GM12872 (cell line): Measurements from ENCODE around the gene PCDHGA4.

Experiments used
- CTCF ChIP-seq: IDR thresholded peaks from 3 replicates; pipeline ENCODE4 v1.5.1; 2011; ENCODE audit warnings: low read depth, mild to moderate bottlenecking, low read length, moderate library complexity; ENCODE audit not compliant: insufficient read depth

Gene PCDHGA4

GRCh38 chr5:141398608-141399007, 43.8 kb downstream of the PCDHGA4 start:
- no peak for TF ChIP-seq CTCF

- no peak for TF ChIP-seq CTCF
These were observed 44.9 kb downstream of the PCDHGA4 start for GRCh38 chr5:141399555-141400258.

GRCh38 chr5:141402553-141403243, 47.9 kb downstream of the PCDHGA4 start, which contains the start of gene PCDHGA9:
Gene PCDHGA9, plus strand, starts transcription at chr5:141402778. Its CDS starts 175 bp downstream, at chr5:141402953.
- peak; percentile 52 for TF ChIP-seq CTCF

- TF ChIP-seq CTCF, result no peak
These were observed 48.6 kb downstream of the PCDHGA4 start for GRCh38 chr5:141403387-141403786.
